K562 (cell line): ENCODE results near the gene CIB2. TPM values are rescaled to one million over a fixed set of nuclear protein-coding genes. Genes with fewer than 3 reads are reported as not detected.

ENCODE experiments used
- CC2D1A ChIP-seq: fragments of 450-650 bp; IDR thresholded peaks from 2 replicates; pipeline ENCODE4 v1.6.1; 2017; ENCODE audit warnings: mild to moderate bottlenecking
- CTBP1 ChIP-seq: fragments of 450-650 bp; IDR thresholded peaks from 2 replicates; pipeline ENCODE4 v1.6.1; 2016; ENCODE audit warnings: borderline replicate concordance
- JUND ChIP-seq, 2 experiments: IDR thresholded peaks; 2 replicates in 1 of 2; 3 replicates in 1 of 2; pipeline ENCODE4 v1.6.1; 2011; ENCODE audit warnings: borderline replicate concordance in 2 of 2, low read depth in 2 of 2, low read length in 2 of 2, improper control_type of control experiment in 1 of 2, missing biosample characterization in 1 of 2, missing genetic modification characterization in 1 of 2, missing genetic modification reagents in 1 of 2
- RAD21 ChIP-seq, 2 experiments: fragments of 250-450 bp in 1 of 2; fragments of 450-650 bp in 1 of 2; sonication (Bioruptor Pico) in 1 of 2; formaldehyde crosslinking in 1 of 2; IDR thresholded peaks in 1 of 2; conservative IDR thresholded peaks in 1 of 2; 2 replicates each; pipeline versions ENCODE4 v1.4.0 to v1.8.0; 2020 to 2022; ENCODE audit warnings: mild to moderate bottlenecking in 2 of 2, moderate library complexity in 1 of 2
- RBFOX2 ChIP-seq: fragments of 200-400 bp; formaldehyde crosslinking; IDR thresholded peaks from 2 replicates; pipeline ENCODE4 v1.6.1; 2017; ENCODE audit warnings: low read depth, mild to moderate bottlenecking, low read length, moderate library complexity
- REST ChIP-seq, 2 experiments: fragments of 450-650 bp; formaldehyde crosslinking in 1 of 2; IDR thresholded peaks; 2 replicates each; pipeline versions ENCODE4 v1.4.0 to v1.6.1; 2014 to 2020; ENCODE audit warnings: mild to moderate bottlenecking in 2 of 2, borderline replicate concordance in 1 of 2, low read depth in 1 of 2
- SAFB2 ChIP-seq: fragments of 200-400 bp; formaldehyde crosslinking; IDR thresholded peaks from 2 replicates; pipeline ENCODE4 v1.6.1; 2018; ENCODE audit warnings: borderline replicate concordance, low read length, low read depth, moderate library complexity; ENCODE audit not compliant: severe bottlenecking
- SAP30 ChIP-seq: fragments of 200-600 bp; sonication (generic); IDR thresholded peaks from 2 replicates; pipeline ENCODE4 v1.6.1; 2012; ENCODE audit warnings: borderline replicate concordance, low read depth, mild to moderate bottlenecking, moderate library complexity, low read length, control low read depth, inconsistent platforms; ENCODE audit not compliant: insufficient read depth, poor library complexity, severe bottlenecking
- SMC3 ChIP-seq: conservative IDR thresholded peaks from 2 replicates; pipeline ENCODE4 v1.6.1; 2011; ENCODE audit warnings: low read depth, low read length, improper control_type of control experiment; ENCODE audit not compliant: insufficient read depth
- YY1 ChIP-seq, 3 experiments: IDR thresholded peaks; 2 replicates each; pipeline ENCODE4 v1.6.1; 2011; ENCODE audit warnings: low read length in 2 of 3, mild to moderate bottlenecking in 2 of 3, moderate library complexity in 2 of 3, borderline replicate concordance in 1 of 3, control low read depth in 1 of 3, low read depth in 1 of 3; ENCODE audit not compliant: insufficient read depth in 3 of 3, insufficient replicate concordance in 2 of 3, control insufficient read depth in 1 of 3, insufficient read length in 1 of 3; ENCODE audit errors: extremely low read depth in 1 of 3
- ZBTB7A ChIP-seq: IDR thresholded peaks from 2 replicates; pipeline ENCODE4 v1.6.1; 2011; ENCODE audit warnings: low read depth, mild to moderate bottlenecking, low read length, moderate library complexity, borderline replicate concordance; ENCODE audit not compliant: control insufficient read depth
- ZNF3 ChIP-seq: fragments of 250-450 bp; sonication (Bioruptor Pico); IDR thresholded peaks from 2 replicates; pipeline ENCODE4 v1.5.0; 2021; ENCODE audit warnings: mild to moderate bottlenecking, moderate library complexity
- ZNF583 ChIP-seq: fragments of 250-450 bp; sonication (Bioruptor Pico); IDR thresholded peaks from 2 replicates; pipeline ENCODE4 v1.4.0; 2020
- ZNF639 ChIP-seq, 2 experiments: fragments of 200-800 bp in 1 of 2; sonication (Bioruptor generic) in 1 of 2; sonication (generic) in 1 of 2; formaldehyde crosslinking in 1 of 2; IDR thresholded peaks in 1 of 2; conservative IDR thresholded peaks in 1 of 2; 2 replicates each; pipeline versions ENCODE4 v1.5.0 to v1.6.1; 2016 to 2020; ENCODE audit warnings: missing compliant biosample characterization in 1 of 2, missing genetic modification characterization in 1 of 2, missing genetic modification reagents in 1 of 2
- polyA plus RNA-seq, 8 experiments: library from polyadenylated mRNA; depleted of rRNA in 4 of 8; stranded (reverse) in 5 of 8; unstranded in 3 of 8; fragments of >200 nt; fragmentation: Nextera tagmentation in 2 of 8; fragmentation: Illumina TruSeq in 1 of 8; extraction: Ambion mirVana in 2 of 8; extraction: Trizol in 1 of 8; gene quantifications; 2 replicates each; pipeline versions ENCODE4 v1.2.1 to v1.2.3, GENCODE V29; 2011 to 2014; ENCODE audit warnings: inconsistent platforms in 1 of 8, missing spikeins in 1 of 8
- total RNA-seq, 7 experiments: library from RNA; depleted of rRNA in 6 of 7; stranded (reverse); fragments of >200 nt in 6 of 7; fragmentation: Illumina TruSeq in 2 of 7; extraction: Trizol in 2 of 7; gene quantifications; 2 replicates each; pipeline versions ENCODE4 v1.2.1 to v1.2.3, GENCODE V29; 2011 to 2021; ENCODE audit warnings: low replicate concordance in 1 of 7

CIB2 gene
- total and polyA plus RNA-seq, 9 of the 15 experiments (the other 6 are each of a cell fraction or from before 2014, with no cell fraction given): 1.5 to 37.4 (median 19.4) TPM

- TF ChIP-seq JUND (IDR thresholded peaks at IDR 0.05; ENCODE audit: borderline replicate concordance, low read depth, low read length): 0 out of 2 replicates have a peak, but pooled peaks have one; percentile 27
- TF ChIP-seq JUND (tag; IDR thresholded peaks at IDR 0.05; ENCODE audit: borderline replicate concordance, low read depth, low read length): no peak
- TF ChIP-seq ZNF3: no peak
- peak; percentile 30; the same call in 1 of the 2 replicates for TF ChIP-seq ZBTB7A
- no peak for TF ChIP-seq SAP30
- TF ChIP-seq SAFB2: no peak
- TF ChIP-seq SMC3: peak; percentile 63
- peak; percentile 73 for TF ChIP-seq REST (IDR thresholded peaks at IDR 0.05; ENCODE audit: borderline replicate concordance)
- no peak for TF ChIP-seq REST (CRISPR knock-in tag; IDR thresholded peaks at IDR 0.05; ENCODE audit: low read depth)
- peak; percentile 57 to 84 for TF ChIP-seq RAD21 (CRISPR knock-in tag; conservative IDR thresholded peaks at IDR 0.05 in 1 of 2, IDR thresholded peaks at IDR 0.05 in 1 of 2)
- TF ChIP-seq RBFOX2: no peak
- peak in 1 of 3 experiments; percentile 51 for TF ChIP-seq YY1 (IDR thresholded peaks at IDR 0.05; ENCODE audit: borderline replicate concordance in 1 of 3, control insufficient read depth in 1 of 3, extremely low read depth in 1 of 3, insufficient read depth in 3 of 3, insufficient read length in 1 of 3, insufficient replicate concordance in 2 of 3, low read depth in 1 of 3, low read length in 2 of 3)
- peak; percentile 66 for TF ChIP-seq CC2D1A
- TF ChIP-seq CTBP1: peak; percentile 33; the same call in 1 of the 2 replicates
- no peak for TF ChIP-seq ZNF583
- no peak for TF ChIP-seq ZNF639 (CRISPR knock-in tag; conservative IDR thresholded peaks at IDR 0.05 in 1 of 2, IDR thresholded peaks at IDR 0.05 in 1 of 2)
Observed at GRCh38 chr15:78177447-78177873, 46.2 kb upstream of the CIB2 start (continued).
